Hematopoietic multipotent progenitor cell treated with erythropoietin and hydrocortisone succinate and interleukin-3 and kit ligand, for 17 days (in vitro differentiated cells): ENCODE measurements around the gene EID1.
"Not testable (repeated sequence)": the region's sequence is repeated elsewhere in the genome, so short reads cannot be mapped to it uniquely, and the experiment has no call there.

Experiments used
- DNase-seq: peaks from one replicate; pipeline ENCODE4 v3.0.0-alpha.2; 2015; ENCODE audit warnings: low spot score

The EID1 gene

GRCh38 chr15:48910554-48910953 is 32.6 kb downstream of the EID1 start:
- DNase-seq = not testable (repeated sequence)

- DNase-seq = no peak
Measured at GRCh38 chr15:48913141-48913540, 35.2 kb downstream of the EID1 start.

GRCh38 chr15:48914717-48915116 is 36.8 kb downstream of the EID1 start:
- DNase-seq = no peak

GRCh38 chr15:48915861-48916260 is 37.9 kb downstream of the EID1 start:
- DNase-seq = no peak

- DNase-seq = no peak
Measured at GRCh38 chr15:48916721-48917120, 38.8 kb downstream of the EID1 start.

- no peak for DNase-seq
Measured at GRCh38 chr15:48922046-48922445, 44.1 kb downstream of the EID1 start.

- DNase-seq = no peak
Measured at GRCh38 chr15:48924528-48925393, 46.8 kb downstream of the EID1 start.

GRCh38 chr15:48925714-48926223 is 47.8 kb downstream of the EID1 start:
- DNase-seq = no peak

- no peak for DNase-seq
Measured at GRCh38 chr15:48928877-48929538, 51.1 kb downstream of the EID1 start.

- no peak for DNase-seq
Measured at GRCh38 chr15:48929661-48930060, 51.7 kb downstream of the EID1 start.
